ENCODE data around the gene KCNA3.
A peak's percentile ranks its signal among the peaks of the same experiment; 100 is the strongest.

Gene KCNA3

GRCh38 chr1:110638556-110638955 lies 36.2 kb downstream of the KCNA3 start:
- DNase-seq (ENCODE audit: low read depth in 3 of 3): no peak

DNA sequence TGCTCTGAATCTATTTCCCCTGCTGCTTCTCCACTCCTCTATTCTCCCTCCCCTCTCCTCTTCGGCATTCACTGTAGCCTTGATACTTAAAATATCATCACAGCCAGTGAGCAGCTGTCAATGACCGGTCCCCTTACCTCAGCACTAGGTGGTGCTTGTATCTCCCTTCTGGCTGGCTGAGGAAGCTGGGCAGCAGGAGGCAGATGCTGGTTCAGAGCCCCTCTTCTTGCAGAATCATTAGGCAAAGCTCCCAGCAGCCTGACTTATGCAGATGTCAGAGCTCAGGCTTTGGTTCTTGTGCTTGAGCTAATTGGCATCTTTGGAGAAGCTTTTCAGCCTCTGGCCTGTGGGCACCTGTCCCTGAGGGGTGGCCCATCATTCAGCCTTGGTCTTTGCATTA lies 36.7 kb downstream of the KCNA3 start:
- no peak for DNase-seq (ENCODE audit: low read depth in 3 of 3)

DNA sequence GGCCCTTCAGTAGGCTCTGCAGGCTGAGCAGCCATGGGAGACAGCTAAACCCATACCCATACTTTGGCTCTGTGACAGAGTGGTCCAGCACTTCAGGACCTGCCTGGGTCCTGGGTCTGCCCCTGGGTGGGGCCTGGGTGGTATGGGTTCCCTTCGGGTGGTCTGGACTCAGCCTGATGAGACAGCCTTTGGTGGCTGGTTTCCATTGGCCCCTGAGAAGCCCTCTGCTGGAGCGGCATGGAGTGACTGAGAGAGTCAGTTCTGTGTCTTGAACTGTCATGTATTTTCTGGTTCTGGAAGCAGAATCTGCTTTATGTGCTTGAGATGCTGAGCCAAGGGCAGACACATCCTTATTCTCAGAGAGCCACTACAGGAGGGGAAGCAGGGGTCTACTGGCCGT lies 37.3 kb downstream of the KCNA3 start:
- no peak for DNase-seq (ENCODE audit: low read depth in 3 of 3)

- DNase-seq (ENCODE audit: low read depth in 3 of 3): no peak
These were observed 38.4 kb downstream of the KCNA3 start for GRCh38 chr1:110636149-110636935.

- no peak for DNase-seq (ENCODE audit: low read depth in 3 of 3)
These were observed 39.3 kb downstream of the KCNA3 start for GRCh38 chr1:110635434-110635833.

GRCh38 chr1:110634455-110635311 lies 40.1 kb downstream of the KCNA3 start:
- peak; percentile 49 to 79 (median 62) for DNase-seq (ENCODE audit: low read depth in 3 of 3)

DNA sequence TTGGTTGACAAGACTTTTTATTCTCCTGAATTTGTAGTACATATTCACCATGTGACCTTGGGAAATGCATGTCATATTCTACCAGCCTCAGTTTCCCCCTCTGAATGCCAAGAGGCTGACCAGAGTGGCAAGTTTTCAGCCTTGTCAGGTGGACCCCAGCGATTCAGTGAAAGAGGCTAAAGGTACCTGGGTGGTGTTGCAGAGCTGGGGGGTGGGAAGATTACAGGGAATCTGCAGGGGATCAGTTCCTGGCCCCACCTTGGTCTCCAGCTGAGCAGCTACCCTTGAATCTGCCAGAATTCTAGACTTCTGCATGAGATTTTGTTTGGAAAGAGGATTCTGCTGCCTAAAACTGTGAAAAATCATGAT lies 40.7 kb downstream of the KCNA3 start:
- no peak for DNase-seq (ENCODE audit: low read depth in 3 of 3)

DNA sequence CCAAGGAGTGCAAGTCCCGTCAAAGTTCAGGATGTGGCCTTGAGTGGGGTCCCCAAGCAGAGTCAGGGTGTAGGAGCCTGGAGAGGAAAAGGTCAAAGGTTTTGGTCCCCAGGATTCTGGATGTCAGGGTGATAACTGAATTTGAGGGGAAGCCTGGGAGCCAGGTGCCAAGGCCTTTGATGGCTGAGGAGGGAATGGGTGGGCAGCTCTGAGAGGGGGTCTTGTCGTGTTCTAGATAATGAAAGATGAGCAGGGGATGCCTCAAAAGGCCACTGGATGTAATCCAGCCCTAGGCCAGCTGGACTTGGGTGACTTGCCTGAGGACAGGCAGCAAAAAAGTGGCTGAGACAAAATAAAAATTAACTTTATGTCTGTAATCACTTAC lies 41.1 kb downstream of the KCNA3 start:
- DNase-seq (ENCODE audit: low read depth in 3 of 3): no peak

DNA sequence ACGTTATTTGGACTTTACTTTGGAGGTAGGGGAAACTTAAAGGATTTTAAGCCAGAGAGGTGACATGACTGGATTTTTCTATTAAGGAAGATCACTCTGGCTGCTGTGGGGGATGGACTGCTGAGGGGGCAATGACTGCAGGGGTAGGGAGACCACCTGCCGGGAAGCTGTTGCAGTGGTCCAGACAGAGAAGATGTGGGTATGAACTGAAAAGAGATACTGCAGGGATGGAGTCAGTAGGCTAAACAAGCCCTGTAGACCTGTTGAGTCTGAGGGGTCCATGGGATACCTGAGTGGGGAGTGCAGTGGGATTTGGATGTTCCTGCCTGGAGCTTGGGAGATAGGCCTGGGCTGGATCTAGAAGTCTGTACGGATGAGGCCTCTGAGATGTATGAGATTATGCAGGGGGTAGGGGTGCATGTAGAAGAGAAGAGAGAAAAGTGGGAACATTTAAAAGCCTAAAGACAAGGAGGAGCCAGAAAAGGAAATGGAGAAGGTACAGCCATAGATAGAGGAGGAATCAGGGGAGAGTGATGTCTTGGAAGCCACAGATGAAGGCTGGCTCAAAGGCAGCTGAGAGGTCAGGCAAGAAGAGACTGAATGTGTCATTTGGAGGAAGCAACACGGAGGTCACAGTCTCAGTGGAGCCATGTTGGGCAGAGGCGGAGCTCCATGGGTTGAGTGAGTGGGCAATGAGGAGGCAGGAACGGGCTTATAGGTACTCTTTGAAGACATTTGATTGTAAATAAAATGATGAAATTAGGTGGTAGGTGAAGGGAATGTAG lies 42.7 kb downstream of the KCNA3 start:
- no peak for DNase-seq (ENCODE audit: low read depth in 3 of 3)

GRCh38 chr1:110630839-110631663 lies 43.7 kb downstream of the KCNA3 start:
- peak; percentile 70 to 80 (median 80) for DNase-seq (ENCODE audit: low read depth in 3 of 3)

GRCh38 chr1:110628323-110629105 lies 46.2 kb downstream of the KCNA3 start:
- no peak for DNase-seq (ENCODE audit: low read depth in 3 of 3)

- DNase-seq (ENCODE audit: low read depth in 3 of 3): no peak
These were observed 47.0 kb downstream of the KCNA3 start for GRCh38 chr1:110627764-110628163.

- DNase-seq (ENCODE audit: low read depth in 3 of 3): no peak
These were observed 47.9 kb downstream of the KCNA3 start for GRCh38 chr1:110626889-110627288.
